ENCODE data around the gene ACP7. TPM values are rescaled to one million over a fixed set of nuclear protein-coding genes. Genes with fewer than 3 reads are reported as not detected.

ACP7 gene
- total and polyA plus RNA-seq, 2 of the 4 experiments (the other 2 are of a cell fraction) = not detected

- H2AK5ac ChIP-seq (ENCODE audit: low read depth, low read length) = no peak overlapping the region
- CTCF ChIA-PET = interaction anchor here (0.6 kb wide), 1 partner anchor 97 kb away, joined by 3 read pairs; no protein-coding TSS in a partner anchor
- H3K4me3 ChIP-seq (ENCODE audit: insufficient read depth, low read depth, low read length) = no peak overlapping the region
- peaks cover 6% of the 10 kb centered on the region; the same call in 1 of the 2 replicates for H3K9me1 ChIP-seq (ENCODE audit: insufficient read depth, low read length)
- dilution Hi-C loops (cut with HindIII; ENCODE audit: low sequenced_read_pairs, unreplicated experiment) = no loop called here
- TF ChIP-seq RCOR1 (IDR thresholded peaks at IDR 0.05; ENCODE audit: insufficient replicate concordance, low read length) (no peak), MAFK (IDR thresholded peaks at IDR 0.05; ENCODE audit: low read depth, low read length) (no peak), MAZ (IDR thresholded peaks at IDR 0.05; ENCODE audit: borderline replicate concordance, low read depth, low read length) (no peak), NFE2L2 (IDR thresholded peaks at IDR 0.05; ENCODE audit: low read depth, low read length) (no peak), CEBPB (IDR thresholded peaks at IDR 0.05; ENCODE audit: low read depth, low read length) (no peak), SMC3 (IDR thresholded peaks at IDR 0.05; ENCODE audit: low read depth, low read length) (no peak), MXI1 (IDR thresholded peaks at IDR 0.05; ENCODE audit: borderline replicate concordance, low read depth, low read length) (no peak), RFX5 (IDR thresholded peaks at IDR 0.05; ENCODE audit: low read depth, low read length) (no peak), POLR2A (IDR thresholded peaks at IDR 0.05; ENCODE audit: low read depth, low read length) (no peak), USF2 (IDR thresholded peaks at IDR 0.05; ENCODE audit: low read depth, low read length) (no peak), CTCF (conservative IDR thresholded peaks at IDR 0.05; ENCODE audit: low read depth, low read length) (no peak)
- TF ChIP-seq, protein P1, sequence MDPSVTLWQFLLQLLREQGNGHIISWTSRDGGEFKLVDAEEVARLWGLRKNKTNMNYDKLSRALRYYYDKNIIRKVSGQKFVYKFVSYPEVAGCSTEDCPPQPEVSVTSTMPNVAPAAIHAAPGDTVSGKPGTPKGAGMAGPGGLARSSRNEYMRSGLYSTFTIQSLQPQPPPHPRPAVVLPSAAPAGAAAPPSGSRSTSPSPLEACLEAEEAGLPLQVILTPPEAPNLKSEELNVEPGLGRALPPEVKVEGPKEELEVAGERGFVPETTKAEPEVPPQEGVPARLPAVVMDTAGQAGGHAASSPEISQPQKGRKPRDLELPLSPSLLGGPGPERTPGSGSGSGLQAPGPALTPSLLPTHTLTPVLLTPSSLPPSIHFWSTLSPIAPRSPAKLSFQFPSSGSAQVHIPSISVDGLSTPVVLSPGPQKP (IDR thresholded peaks at IDR 0.05; ENCODE audit: borderline replicate concordance, low read depth, low read length) = no peak
- H3K4me2 ChIP-seq (ENCODE audit: low read depth, low read length) = no peak overlapping the region
- no peak overlapping the region for H2BK5ac ChIP-seq (ENCODE audit: low read depth, low read length, poor library complexity, severe bottlenecking)
- no peak overlapping the region for H3K18ac ChIP-seq (ENCODE audit: low read depth, low read length)
- H2AK9ac ChIP-seq (replicated peaks; ENCODE audit: low read depth, low read length, poor library complexity) = no peak overlapping the region
- peaks cover 52 to 75% of the 10 kb centered on the region in 2 experiments for H3K79me1 ChIP-seq (ENCODE audit: low read depth in 1 of 2, low read length in 2 of 2)
- no peak overlapping the region for H4K8ac ChIP-seq (ENCODE audit: low read depth in 2 of 2, low read length in 2 of 2)
- no peak overlapping the region for H3K23ac ChIP-seq (ENCODE audit: low read depth, low read length)
- intact Hi-C loops (cut with micrococcal nuclease) = no loop called here
- H2BK15ac ChIP-seq (ENCODE audit: low read depth, low read length) = no peak overlapping the region
- no peaks in the 10 kb centered on the region for H3K27me3 ChIP-seq (ENCODE audit: control insufficient read depth, insufficient read depth, low read length)
- H2BK120ac ChIP-seq (ENCODE audit: low read depth, low read length) = no peak overlapping the region
- no peak overlapping the region for H2BK20ac ChIP-seq (ENCODE audit: low read depth, low read length)
- peaks cover 60% of the 10 kb centered on the region for H4K20me1 ChIP-seq (ENCODE audit: insufficient read depth, low read length)
- BruUV-seq (replicated peaks) = no TSS peak
- H3K56ac ChIP-seq (ENCODE audit: extremely low read depth, insufficient read depth, low read length) = no peak overlapping the region
- DNase-seq (peak; percentile 22), ATAC-seq (ENCODE audit: low read depth) (peak; percentile 44; the same call in 1 of the 2 replicates)
- peaks cover 4% of the 10 kb centered on the region; the same call in 1 of the 2 replicates for H3K4me1 ChIP-seq (ENCODE audit: control insufficient read depth, insufficient read depth, low read length)
- H3K9me3 ChIP-seq (ENCODE audit: control insufficient read depth, insufficient read depth, low read length) = peaks cover 2% of the 10 kb centered on the region
- 51% methylated on average over 5 of the region's 14 CpGs; no CpG with 5 or more reads in 1 of the 2 experiments for WGBS, 2 experiments (ENCODE audit: extremely low coverage in 2 of 2, insufficient read length in 1 of 2)
- H3K27ac ChIP-seq (ENCODE audit: insufficient read depth, low read length) = no peak overlapping the region
- H3K36me3 ChIP-seq (ENCODE audit: control insufficient read depth, insufficient read depth, low read length) = peaks cover 3% of the 10 kb centered on the region; the same call in 1 of the 2 replicates
- no peak overlapping the region for H3K9ac ChIP-seq (ENCODE audit: low read depth, low read length)
- in situ Hi-C loops (cut with MboI; ENCODE audit: low sequenced_read_pairs) = no loop called here
- H3K14ac ChIP-seq (replicated peaks; ENCODE audit: low read depth, low read length) = no peak overlapping the region
- H4K91ac ChIP-seq (ENCODE audit: insufficient read depth, low read depth, low read length) = no peak overlapping the region
- H3K4ac ChIP-seq (ENCODE audit: low read depth, low read length) = no peak overlapping the region
- POLR2A ChIA-PET (ENCODE audit: unreplicated experiment) = no interaction called here
- peak overlapping the region; percentile 39 for H2AFZ ChIP-seq (replicated peaks; ENCODE audit: low read length, poor library complexity)
- no peak overlapping the region for H4K5ac ChIP-seq (ENCODE audit: low read depth, low read length)
Observed at GRCh38 chr19:39144290-39145071, 60.3 kb downstream of the ACP7 start.
